K562 (cell line): Measurements from ENCODE around the gene ZNF628. TPM values are rescaled to one million over a fixed set of nuclear protein-coding genes. Genes with fewer than 3 reads are reported as not detected.

ENCODE experiments used
- CEBPB ChIP-seq: fragments of 450-650 bp; IDR thresholded peaks from 2 replicates; pipeline ENCODE4 v1.6.1; 2016; ENCODE audit warnings: missing genetic modification characterization, missing compliant biosample characterization
- CHD2 ChIP-seq: IDR thresholded peaks from 2 replicates; pipeline ENCODE4 v1.6.1; 2011; ENCODE audit warnings: low read depth, low read length
- HOXB6 ChIP-seq: fragments of 250-450 bp; sonication (Bioruptor Pico); IDR thresholded peaks from 2 replicates; pipeline ENCODE4 v1.5.1; 2022; ENCODE audit warnings: mild to moderate bottlenecking, borderline replicate concordance
- JUN ChIP-seq, 2 experiments: sonication (generic) in 1 of 2; formaldehyde crosslinking in 1 of 2; IDR thresholded peaks; 2 replicates each; pipeline versions ENCODE4 v1.6.1 to v1.8.0; 2012 to 2022; ENCODE audit warnings: borderline replicate concordance in 2 of 2, mild to moderate bottlenecking in 2 of 2, improper control_type of control experiment in 1 of 2, low read depth in 1 of 2, low read length in 1 of 2, missing genetic modification reagents in 1 of 2
- L3MBTL2 ChIP-seq: fragments of 450-650 bp; IDR thresholded peaks from 2 replicates; pipeline ENCODE4 v1.6.1; 2016; ENCODE audit warnings: mild to moderate bottlenecking, moderate library complexity
- MCM2 ChIP-seq: fragments of 450-650 bp; IDR thresholded peaks from 2 replicates; pipeline ENCODE4 v1.6.1; 2017; ENCODE audit warnings: low read depth, mild to moderate bottlenecking
- NRF1 ChIP-seq, 2 experiments: fragments of 450-650 bp; IDR thresholded peaks in 1 of 2; conservative IDR thresholded peaks in 1 of 2; 2 replicates each; pipeline ENCODE4 v1.6.1; 2014; ENCODE audit warnings: mild to moderate bottlenecking in 2 of 2
- RUNX1 ChIP-seq: sonication (generic); IDR thresholded peaks from 2 replicates; pipeline ENCODE4 v1.6.1; 2016; ENCODE audit warnings: antibody characterized with exemption, low read depth
- STAG1 ChIP-seq: sonication (generic); formaldehyde crosslinking; IDR thresholded peaks from 2 replicates; pipeline ENCODE4 v1.5.0; 2020; ENCODE audit warnings: missing genetic modification reagents, borderline replicate concordance
- ZBTB8A ChIP-seq: fragments of 450-650 bp; IDR thresholded peaks from 2 replicates; pipeline ENCODE4 v1.6.1; 2018; ENCODE audit warnings: mild to moderate bottlenecking, moderate library complexity; ENCODE audit not compliant: partially characterized antibody
- ZFP36 ChIP-seq: fragments of 150-350 bp; IDR thresholded peaks from 2 replicates; pipeline ENCODE4 v1.6.1; 2018; ENCODE audit warnings: low read length, low read depth; ENCODE audit not compliant: partially characterized antibody
- ZFX ChIP-seq: sonication (generic); formaldehyde crosslinking; IDR thresholded peaks from 2 replicates; pipeline ENCODE4 v1.8.0; 2022; ENCODE audit warnings: mild to moderate bottlenecking, missing genetic modification reagents, moderate library complexity
- polyA plus RNA-seq, 8 experiments: library from polyadenylated mRNA; depleted of rRNA in 4 of 8; stranded (reverse) in 5 of 8; unstranded in 3 of 8; fragments of >200 nt; fragmentation: Nextera tagmentation in 2 of 8; fragmentation: Illumina TruSeq in 1 of 8; extraction: Ambion mirVana in 2 of 8; extraction: Trizol in 1 of 8; gene quantifications; 2 replicates each; pipeline versions ENCODE4 v1.2.1 to v1.2.3, GENCODE V29; 2011 to 2014; ENCODE audit warnings: inconsistent platforms in 1 of 8, missing spikeins in 1 of 8
- total RNA-seq, 7 experiments: library from RNA; depleted of rRNA in 6 of 7; stranded (reverse); fragments of >200 nt in 6 of 7; fragmentation: Illumina TruSeq in 2 of 7; extraction: Trizol in 2 of 7; gene quantifications; 2 replicates each; pipeline versions ENCODE4 v1.2.1 to v1.2.3, GENCODE V29; 2011 to 2021; ENCODE audit warnings: low replicate concordance in 1 of 7
- TF ChIP-seq, protein P1 (sequence below): fragments of 250-450 bp; sonication (Bioruptor Pico); IDR thresholded peaks from 2 replicates; pipeline ENCODE4 v1.8.0; 2022; ENCODE audit warnings: inconsistent platforms
- TF ChIP-seq, protein P2 (sequence below): sonication (generic); formaldehyde crosslinking; IDR thresholded peaks from 2 replicates; pipeline ENCODE4 v1.8.1; 2023; ENCODE audit warnings: mild to moderate bottlenecking, missing genetic modification reagents
- TF ChIP-seq, protein P3 (sequence below): sonication (generic); formaldehyde crosslinking; IDR thresholded peaks from 2 replicates; pipeline ENCODE4 v1.8.0; 2023; ENCODE audit warnings: mild to moderate bottlenecking, missing genetic modification reagents
- TF ChIP-seq, protein P4 (sequence below): IDR thresholded peaks from 2 replicates; pipeline ENCODE4 v1.6.1; 2016; ENCODE audit warnings: missing genetic modification characterization, missing compliant biosample characterization
- TF ChIP-seq, protein P5 (sequence below), 3 experiments: fragments of 200-800 bp in 1 of 3; sonication (Bioruptor generic) in 1 of 3; sonication (generic) in 1 of 3; formaldehyde crosslinking in 1 of 3; IDR thresholded peaks; 2 replicates each; pipeline versions ENCODE4 v1.6.1 to v1.8.0; 2016 to 2022; ENCODE audit warnings: mild to moderate bottlenecking in 2 of 3, missing compliant biosample characterization in 2 of 3, missing genetic modification characterization in 2 of 3, missing genetic modification reagents in 1 of 3

Gene ZNF628
- total and polyA plus RNA-seq, 9 of the 15 experiments (the other 6 are each of a cell fraction or from before 2014, with no cell fraction given): 0.13 to 13.6 (median 2.2) TPM; not detected in 3

DNA sequence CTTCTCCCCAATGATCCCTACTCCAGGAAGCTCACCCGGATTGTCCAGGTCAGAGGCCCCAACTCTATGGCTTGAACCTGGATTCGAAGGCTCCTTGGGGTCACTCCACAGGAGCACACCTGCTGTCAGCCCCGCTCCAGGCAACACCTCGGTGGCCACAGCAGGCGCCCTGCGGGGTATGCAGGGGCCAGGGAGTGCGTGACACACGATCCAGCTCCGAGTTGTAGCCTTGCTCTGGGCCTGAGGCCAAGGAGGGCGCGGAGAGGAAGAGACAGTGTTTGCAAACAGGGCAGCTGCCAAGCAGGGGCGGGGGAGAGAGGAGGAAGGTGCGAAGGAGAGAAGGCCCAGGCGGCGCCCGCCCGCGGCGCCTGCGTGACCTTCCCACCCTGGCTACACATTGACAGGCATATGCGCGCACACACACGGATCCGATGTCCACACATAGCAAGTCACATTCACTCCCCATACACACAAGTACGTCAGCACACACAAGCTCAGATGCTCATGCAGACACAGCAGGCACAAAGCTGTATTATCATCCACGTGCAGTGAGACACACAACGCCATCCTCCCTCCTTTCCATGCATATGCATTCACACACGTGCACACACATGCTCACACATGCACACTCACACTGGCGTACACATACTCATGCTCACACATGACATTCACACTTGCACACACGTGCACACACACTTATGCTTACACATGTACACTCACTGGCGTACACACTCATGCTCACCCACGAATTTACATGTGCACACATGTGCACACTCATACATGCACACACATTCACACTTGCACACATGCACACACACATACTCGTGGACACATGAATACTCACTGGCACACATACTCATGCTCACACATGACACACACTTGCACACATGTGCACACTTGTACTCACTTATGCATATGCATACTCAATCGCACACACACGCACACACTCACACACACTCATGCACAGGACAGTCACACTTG lies 50.1 kb downstream of the ZNF628 start (continued):
- TF ChIP-seq, protein P1, sequence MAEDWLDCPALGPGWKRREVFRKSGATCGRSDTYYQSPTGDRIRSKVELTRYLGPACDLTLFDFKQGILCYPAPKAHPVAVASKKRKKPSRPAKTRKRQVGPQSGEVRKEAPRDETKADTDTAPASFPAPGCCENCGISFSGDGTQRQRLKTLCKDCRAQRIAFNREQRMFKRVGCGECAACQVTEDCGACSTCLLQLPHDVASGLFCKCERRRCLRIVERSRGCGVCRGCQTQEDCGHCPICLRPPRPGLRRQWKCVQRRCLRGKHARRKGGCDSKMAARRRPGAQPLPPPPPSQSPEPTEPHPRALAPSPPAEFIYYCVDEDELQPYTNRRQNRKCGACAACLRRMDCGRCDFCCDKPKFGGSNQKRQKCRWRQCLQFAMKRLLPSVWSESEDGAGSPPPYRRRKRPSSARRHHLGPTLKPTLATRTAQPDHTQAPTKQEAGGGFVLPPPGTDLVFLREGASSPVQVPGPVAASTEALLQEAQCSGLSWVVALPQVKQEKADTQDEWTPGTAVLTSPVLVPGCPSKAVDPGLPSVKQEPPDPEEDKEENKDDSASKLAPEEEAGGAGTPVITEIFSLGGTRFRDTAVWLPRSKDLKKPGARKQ: no peak
- TF ChIP-seq MCM2 (no peak), ZFX (CRISPR knock-in tag) (peak; percentile 49; the same call in 1 of the 2 replicates), ZFP36 (peak; percentile 73), L3MBTL2 (peak; percentile 81), STAG1 (CRISPR knock-in tag) (peak; percentile 5; the same call in 1 of the 2 replicates), JUN (IDR thresholded peaks at IDR 0.05; ENCODE audit: borderline replicate concordance, low read depth, low read length) (no peak), JUN (CRISPR knock-in tag; IDR thresholded peaks at IDR 0.05; ENCODE audit: borderline replicate concordance) (0 out of 2 replicates have a peak, but pooled peaks have one; percentile 71), ZBTB8A (no peak), CHD2 (no peak), RUNX1 (no peak), NRF1 (conservative IDR thresholded peaks at IDR 0.05 in 1 of 2, IDR thresholded peaks at IDR 0.05 in 1 of 2) (peak in 1 of 2 experiments; percentile 36; a peak in 1 of 4 replicates), CEBPB (tag) (no peak), HOXB6 (CRISPR knock-in tag) (no peak)
- TF ChIP-seq, protein P2, sequence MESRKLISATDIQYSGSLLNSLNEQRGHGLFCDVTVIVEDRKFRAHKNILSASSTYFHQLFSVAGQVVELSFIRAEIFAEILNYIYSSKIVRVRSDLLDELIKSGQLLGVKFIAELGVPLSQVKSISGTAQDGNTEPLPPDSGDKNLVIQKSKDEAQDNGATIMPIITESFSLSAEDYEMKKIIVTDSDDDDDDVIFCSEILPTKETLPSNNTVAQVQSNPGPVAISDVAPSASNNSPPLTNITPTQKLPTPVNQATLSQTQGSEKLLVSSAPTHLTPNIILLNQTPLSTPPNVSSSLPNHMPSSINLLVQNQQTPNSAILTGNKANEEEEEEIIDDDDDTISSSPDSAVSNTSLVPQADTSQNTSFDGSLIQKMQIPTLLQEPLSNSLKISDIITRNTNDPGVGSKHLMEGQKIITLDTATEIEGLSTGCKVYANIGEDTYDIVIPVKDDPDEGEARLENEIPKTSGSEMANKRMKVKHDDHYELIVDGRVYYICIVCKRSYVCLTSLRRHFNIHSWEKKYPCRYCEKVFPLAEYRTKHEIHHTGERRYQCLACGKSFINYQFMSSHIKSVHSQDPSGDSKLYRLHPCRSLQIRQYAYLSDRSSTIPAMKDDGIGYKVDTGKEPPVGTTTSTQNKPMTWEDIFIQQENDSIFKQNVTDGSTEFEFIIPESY (CRISPR knock-in tag): peak; percentile 96
- TF ChIP-seq, protein P3, sequence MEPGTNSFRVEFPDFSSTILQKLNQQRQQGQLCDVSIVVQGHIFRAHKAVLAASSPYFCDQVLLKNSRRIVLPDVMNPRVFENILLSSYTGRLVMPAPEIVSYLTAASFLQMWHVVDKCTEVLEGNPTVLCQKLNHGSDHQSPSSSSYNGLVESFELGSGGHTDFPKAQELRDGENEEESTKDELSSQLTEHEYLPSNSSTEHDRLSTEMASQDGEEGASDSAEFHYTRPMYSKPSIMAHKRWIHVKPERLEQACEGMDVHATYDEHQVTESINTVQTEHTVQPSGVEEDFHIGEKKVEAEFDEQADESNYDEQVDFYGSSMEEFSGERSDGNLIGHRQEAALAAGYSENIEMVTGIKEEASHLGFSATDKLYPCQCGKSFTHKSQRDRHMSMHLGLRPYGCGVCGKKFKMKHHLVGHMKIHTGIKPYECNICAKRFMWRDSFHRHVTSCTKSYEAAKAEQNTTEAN (CRISPR knock-in tag): peak; percentile 100
- TF ChIP-seq, protein P4, sequence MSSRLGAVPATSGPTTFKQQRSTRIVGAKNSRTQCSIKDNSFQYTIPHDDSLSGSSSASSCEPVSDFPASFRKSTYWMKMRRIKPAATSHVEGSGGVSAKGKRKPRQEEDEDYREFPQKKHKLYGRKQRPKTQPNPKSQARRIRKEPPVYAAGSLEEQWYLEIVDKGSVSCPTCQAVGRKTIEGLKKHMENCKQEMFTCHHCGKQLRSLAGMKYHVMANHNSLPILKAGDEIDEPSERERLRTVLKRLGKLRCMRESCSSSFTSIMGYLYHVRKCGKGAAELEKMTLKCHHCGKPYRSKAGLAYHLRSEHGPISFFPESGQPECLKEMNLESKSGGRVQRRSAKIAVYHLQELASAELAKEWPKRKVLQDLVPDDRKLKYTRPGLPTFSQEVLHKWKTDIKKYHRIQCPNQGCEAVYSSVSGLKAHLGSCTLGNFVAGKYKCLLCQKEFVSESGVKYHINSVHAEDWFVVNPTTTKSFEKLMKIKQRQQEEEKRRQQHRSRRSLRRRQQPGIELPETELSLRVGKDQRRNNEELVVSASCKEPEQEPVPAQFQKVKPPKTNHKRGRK (tag): no peak
- TF ChIP-seq, protein P5, sequence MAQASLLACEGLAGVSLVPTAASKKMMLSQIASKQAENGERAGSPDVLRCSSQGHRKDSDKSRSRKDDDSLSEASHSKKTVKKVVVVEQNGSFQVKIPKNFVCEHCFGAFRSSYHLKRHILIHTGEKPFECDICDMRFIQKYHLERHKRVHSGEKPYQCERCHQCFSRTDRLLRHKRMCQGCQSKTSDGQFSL (CRISPR knock-in tag; IDR thresholded peaks at IDR 0.05): peak; percentile 27; the same call in 1 of the 2 replicates
- TF ChIP-seq, protein P5 (tag; IDR thresholded peaks at IDR 0.05): no peak
